Measurements from ENCODE around the gene ECHDC3. TPM values are rescaled to one million over a fixed set of nuclear protein-coding genes. Genes with fewer than 3 reads are reported as not detected.

The ECHDC3 gene
- total RNA-seq, 5 donors from 2014 or later (not counting 1 experiment from before 2014, with no cell fraction given), result 0.62 to 2.7 (median 1.5) TPM

DNA sequence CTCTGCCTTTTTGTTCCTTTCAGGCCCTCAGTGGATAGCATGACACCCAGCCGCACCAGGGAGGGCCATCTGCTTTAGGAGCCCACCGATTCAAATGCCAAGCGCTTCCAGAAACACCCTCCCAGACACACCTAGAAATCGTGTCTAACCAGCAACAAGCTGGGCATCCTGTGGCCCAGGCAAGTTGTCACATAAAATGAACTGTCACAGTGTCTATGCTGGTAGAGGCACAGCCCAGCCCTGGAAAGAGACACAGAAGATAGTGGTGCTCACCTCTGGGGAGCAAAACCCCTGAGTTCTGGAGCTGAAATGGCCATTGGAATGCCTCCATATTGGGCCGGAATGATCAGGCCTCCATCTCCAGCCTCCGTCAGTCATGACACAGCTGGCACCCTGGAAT is 38.9 kb downstream of the ECHDC3 start:
- H3K27ac ChIP-seq (ENCODE audit: low read length), result no peak overlapping the region
- no peaks in the 10 kb centered on the region for H3K4me1 ChIP-seq (ENCODE audit: control insufficient read depth in 1 of 2, extremely low read depth in 1 of 2, insufficient read depth in 2 of 2, low read length in 2 of 2)
- ATAC-seq (replicated peaks in 1 of 4) (no peak), DNase-seq (no peak)
- H3K9me3 ChIP-seq, result no peaks in the 10 kb centered on the region
- Mint-ChIP-seq H3K27ac (no peak overlapping the region), H3K27me3 (peaks cover 4 to 8% of the 10 kb centered on the region in 2 donors), H3K4me1 (no peaks in the 10 kb centered on the region), H3K9me3 (no peaks in the 10 kb centered on the region), H3K36me3 (no peaks in the 10 kb centered on the region), H3K4me3 (no peak overlapping the region)
- CTCF ChIA-PET, result interaction anchor here in 1 of 2 donors (0.8 kb wide), 1 partner anchor 12 kb away, joined by 3 read pairs; no protein-coding TSS in a partner anchor
- 86% methylated on average over 4 of the region's 6 CpGs for WGBS (ENCODE audit: insufficient coverage)
- H3K27me3 ChIP-seq (replicated peaks in 1 of 2; ENCODE audit: control insufficient read depth in 2 of 2, extremely low read depth in 1 of 2, insufficient read depth in 2 of 2, low read length in 1 of 2), result peaks cover 0 to 7% of the 10 kb centered on the region in 2 experiments
- no peaks in the 10 kb centered on the region for H3K36me3 ChIP-seq (ENCODE audit: control insufficient read depth in 2 of 2, extremely low read depth in 1 of 2, insufficient read depth in 1 of 2, low read length in 1 of 2)
- no peak overlapping the region for H3K4me3 ChIP-seq (ENCODE audit: control insufficient read depth in 1 of 2, extremely low read depth in 1 of 2, low read length in 1 of 2)
- POLR2A ChIA-PET, result no interaction called here

DNA sequence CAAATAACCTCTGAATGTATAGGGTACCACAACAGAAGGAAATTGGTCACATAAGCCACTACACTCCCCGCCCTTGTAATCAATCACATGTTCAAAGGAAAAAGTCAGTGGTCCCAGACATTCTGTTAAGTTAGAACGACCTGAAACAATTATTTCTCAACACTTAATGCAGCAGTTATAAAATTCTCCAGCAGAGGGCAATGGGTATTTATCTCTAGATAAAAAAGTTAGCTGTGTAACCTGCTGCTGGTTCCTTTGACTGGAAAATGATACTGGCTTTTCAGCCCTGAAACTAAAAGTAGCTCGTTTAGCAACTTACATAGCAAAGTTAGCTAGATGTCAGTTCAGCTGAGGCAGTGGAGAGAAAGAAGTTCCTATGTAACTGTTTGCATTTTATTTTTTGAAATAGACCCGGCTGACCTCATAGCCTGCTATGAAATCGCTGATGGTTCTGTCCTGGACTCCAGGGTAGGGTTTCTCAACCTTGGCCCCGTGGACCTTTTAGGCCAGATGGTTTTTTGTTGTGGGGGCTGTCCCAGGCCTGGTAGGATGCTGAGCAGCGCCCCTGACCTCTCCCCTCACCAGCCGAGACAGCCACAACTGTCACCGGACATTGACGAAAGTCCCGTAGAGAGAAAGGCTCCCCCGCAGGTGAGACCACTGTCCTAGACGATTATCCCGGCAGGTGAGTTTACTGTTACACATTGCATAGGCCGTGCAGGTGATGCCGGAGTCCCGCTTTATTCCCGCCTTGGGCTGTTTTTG is 40.8 kb downstream of the ECHDC3 start:
- Histone ChIP-seq H3K36me3 (ENCODE audit: control insufficient read depth in 2 of 2, extremely low read depth in 1 of 2, insufficient read depth in 1 of 2, low read length in 1 of 2) (no peaks in the 10 kb centered on the region), H3K27me3 (replicated peaks in 1 of 2; ENCODE audit: control insufficient read depth in 2 of 2, extremely low read depth in 1 of 2, insufficient read depth in 2 of 2, low read length in 1 of 2) (peaks cover 0 to 10% of the 10 kb centered on the region in 2 experiments), H3K4me3 (ENCODE audit: control insufficient read depth in 1 of 2, extremely low read depth in 1 of 2, low read length in 1 of 2) (no peak overlapping the region), H3K4me1 (ENCODE audit: control insufficient read depth in 1 of 2, extremely low read depth in 1 of 2, insufficient read depth in 2 of 2, low read length in 2 of 2) (no peaks in the 10 kb centered on the region), H3K9me3 (no peaks in the 10 kb centered on the region), H3K27ac (ENCODE audit: low read length) (no peak overlapping the region)
- Mint-ChIP-seq H3K27me3 (peaks cover 4 to 8% of the 10 kb centered on the region in 2 donors), H3K4me1 (no peaks in the 10 kb centered on the region), H3K36me3 (no peaks in the 10 kb centered on the region), H3K27ac (no peak overlapping the region), H3K9me3 (no peaks in the 10 kb centered on the region), H3K4me3 (no peak overlapping the region)
- DNase-seq (peak in 2 of 35 experiments; percentile 9 to 66), ATAC-seq (replicated peaks in 1 of 4) (peak in 2 of 4 experiments; percentile 36 to 45)
- CTCF ChIA-PET, result interaction anchor here (0.6 to 2.7 kb wide), 10 partner anchors 9 to 265 kb away, joined by 3 to 18 read pairs (median 4); no protein-coding TSS in a partner anchor
- POLR2A ChIA-PET, result interaction anchor here in 1 of 2 donors (0.6 kb wide), 1 partner anchor 43 kb away, joined by 4 read pairs; no protein-coding TSS in a partner anchor
- 97% methylated on average over 10 of the region's 18 CpGs for WGBS (ENCODE audit: insufficient coverage)

DNA sequence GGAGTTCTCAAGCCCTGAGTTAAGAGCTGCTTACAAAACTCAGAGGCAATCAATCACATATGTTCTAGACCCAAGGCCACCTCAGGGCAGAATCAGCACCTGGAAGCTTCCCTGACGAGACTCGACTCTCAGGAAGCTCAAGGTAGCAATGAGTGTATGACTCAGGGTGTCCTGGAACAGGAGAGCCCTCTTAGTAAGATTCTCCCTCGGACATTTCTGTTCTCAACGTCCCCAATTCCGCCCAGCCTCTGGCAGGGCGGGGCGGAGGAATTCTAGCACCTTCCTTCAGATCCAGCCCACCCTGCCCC is 41.3 kb downstream of the ECHDC3 start:
- 83% methylated on average over 7 of the region's 7 CpGs for WGBS (ENCODE audit: insufficient coverage)
- Mint-ChIP-seq H3K27ac (no peak overlapping the region), H3K4me1 (no peaks in the 10 kb centered on the region), H3K27me3 (peaks cover 4 to 8% of the 10 kb centered on the region in 2 donors), H3K36me3 (no peaks in the 10 kb centered on the region), H3K4me3 (no peak overlapping the region), H3K9me3 (no peaks in the 10 kb centered on the region)
- CTCF ChIA-PET, result interaction anchor here (0.5 to 2.7 kb wide), 10 partner anchors 9 to 211 kb away, joined by 3 to 18 read pairs (median 5); no protein-coding TSS in a partner anchor
- Histone ChIP-seq H3K27ac (ENCODE audit: low read length) (no peak overlapping the region), H3K36me3 (ENCODE audit: control insufficient read depth in 2 of 2, extremely low read depth in 1 of 2, insufficient read depth in 1 of 2, low read length in 1 of 2) (no peaks in the 10 kb centered on the region), H3K4me3 (ENCODE audit: control insufficient read depth in 1 of 2, extremely low read depth in 1 of 2, low read length in 1 of 2) (no peak overlapping the region), H3K9me3 (no peaks in the 10 kb centered on the region), H3K27me3 (replicated peaks in 1 of 2; ENCODE audit: control insufficient read depth in 2 of 2, extremely low read depth in 1 of 2, insufficient read depth in 2 of 2, low read length in 1 of 2) (peaks cover 0 to 12% of the 10 kb centered on the region in 2 experiments), H3K4me1 (ENCODE audit: control insufficient read depth in 1 of 2, extremely low read depth in 1 of 2, insufficient read depth in 2 of 2, low read length in 2 of 2) (no peaks in the 10 kb centered on the region)
- ATAC-seq (replicated peaks in 1 of 4) (no peak), DNase-seq (no peak)
- POLR2A ChIA-PET, result interaction anchor here in 1 of 2 donors (0.7 kb wide), 1 partner anchor 98 kb away, joined by 8 read pairs; no protein-coding TSS in a partner anchor

DNA sequence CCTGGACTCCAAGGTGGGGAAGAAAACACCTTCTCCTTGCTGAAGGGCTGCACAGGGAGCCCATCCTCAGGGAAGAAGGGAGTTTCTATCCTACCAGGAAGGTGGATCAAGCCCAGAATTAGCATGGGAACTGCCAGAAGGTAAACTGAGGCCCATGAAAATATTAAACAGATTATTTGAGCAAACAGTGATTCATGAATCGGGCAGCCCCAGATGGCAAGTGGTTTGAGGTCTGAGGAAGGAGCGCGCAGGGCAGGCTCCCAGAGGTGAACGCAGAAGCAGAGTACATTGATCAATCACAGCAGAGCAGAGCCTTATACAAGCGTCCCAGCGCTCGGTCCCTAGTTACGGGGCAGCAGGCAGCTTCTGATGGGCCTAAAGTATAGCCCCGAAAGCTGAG is 45.2 kb downstream of the ECHDC3 start:
- no peak for ATAC-seq (replicated peaks in 1 of 4)
- CTCF ChIA-PET, result no interaction called here
- H3K36me3 ChIP-seq (ENCODE audit: control insufficient read depth in 2 of 2, extremely low read depth in 1 of 2, insufficient read depth in 1 of 2, low read length in 1 of 2), result no peaks in the 10 kb centered on the region
- H3K4me1 ChIP-seq (ENCODE audit: control insufficient read depth in 1 of 2, extremely low read depth in 1 of 2, insufficient read depth in 2 of 2, low read length in 2 of 2), result no peaks in the 10 kb centered on the region
- Mint-ChIP-seq H3K27ac (no peak overlapping the region), H3K4me3 (no peak overlapping the region), H3K9me3 (no peaks in the 10 kb centered on the region), H3K4me1 (no peaks in the 10 kb centered on the region), H3K27me3 (peaks cover 8 to 12% of the 10 kb centered on the region in 2 donors), H3K36me3 (no peaks in the 10 kb centered on the region)
- WGBS (ENCODE audit: insufficient coverage), result 92% methylated on average over 9 of the region's 9 CpGs
- no peak for DNase-seq
- no peaks in the 10 kb centered on the region for H3K9me3 ChIP-seq
- POLR2A ChIA-PET, result no interaction called here
- H3K4me3 ChIP-seq (ENCODE audit: control insufficient read depth in 1 of 2, extremely low read depth in 1 of 2, low read length in 1 of 2), result no peak overlapping the region
- H3K27me3 ChIP-seq (replicated peaks in 1 of 2; ENCODE audit: control insufficient read depth in 2 of 2, extremely low read depth in 1 of 2, insufficient read depth in 2 of 2, low read length in 1 of 2), result peaks cover 0 to 19% of the 10 kb centered on the region in 2 experiments
- H3K27ac ChIP-seq (ENCODE audit: low read length), result no peak overlapping the region

DNA sequence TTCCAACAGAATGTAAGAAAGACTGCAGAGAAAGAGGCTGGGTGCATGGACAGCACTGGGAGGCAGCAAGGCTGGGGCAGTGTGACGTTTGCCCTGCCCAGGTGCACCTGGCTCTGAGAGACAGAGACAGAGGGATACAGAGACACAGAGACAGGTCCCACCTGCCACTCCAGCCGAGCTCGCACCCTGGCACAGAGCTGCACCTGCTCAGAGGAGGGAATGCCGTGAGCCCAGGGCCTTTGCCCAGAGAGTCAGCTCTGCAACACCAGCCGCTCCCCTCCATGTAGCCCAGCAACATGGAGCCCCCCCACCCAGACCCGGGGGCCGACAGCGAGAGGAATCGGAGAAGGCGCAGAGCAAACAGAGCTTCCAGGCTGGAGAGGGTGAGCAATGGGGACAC is 45.7 kb downstream of the ECHDC3 start:
- Mint-ChIP-seq H3K27me3 (peaks cover 8 to 12% of the 10 kb centered on the region in 2 donors), H3K36me3 (no peaks in the 10 kb centered on the region), H3K4me3 (no peak overlapping the region), H3K9me3 (no peaks in the 10 kb centered on the region), H3K4me1 (no peaks in the 10 kb centered on the region), H3K27ac (no peak overlapping the region)
- Histone ChIP-seq H3K27ac (ENCODE audit: low read length) (no peak overlapping the region), H3K4me3 (ENCODE audit: control insufficient read depth in 1 of 2, extremely low read depth in 1 of 2, low read length in 1 of 2) (no peak overlapping the region), H3K36me3 (ENCODE audit: control insufficient read depth in 2 of 2, extremely low read depth in 1 of 2, insufficient read depth in 1 of 2, low read length in 1 of 2) (no peaks in the 10 kb centered on the region), H3K4me1 (ENCODE audit: control insufficient read depth in 1 of 2, extremely low read depth in 1 of 2, insufficient read depth in 2 of 2, low read length in 2 of 2) (no peaks in the 10 kb centered on the region), H3K9me3 (no peaks in the 10 kb centered on the region), H3K27me3 (replicated peaks in 1 of 2; ENCODE audit: control insufficient read depth in 2 of 2, extremely low read depth in 1 of 2, insufficient read depth in 2 of 2, low read length in 1 of 2) (peaks cover 0 to 19% of the 10 kb centered on the region in 2 experiments)
- 84% methylated on average over 5 of the region's 10 CpGs for WGBS (ENCODE audit: insufficient coverage)
- ChIA-PET POLR2A (no interaction called here), CTCF (no interaction called here)
- no peak for ATAC-seq (replicated peaks in 1 of 4)
- no peak for DNase-seq

DNA sequence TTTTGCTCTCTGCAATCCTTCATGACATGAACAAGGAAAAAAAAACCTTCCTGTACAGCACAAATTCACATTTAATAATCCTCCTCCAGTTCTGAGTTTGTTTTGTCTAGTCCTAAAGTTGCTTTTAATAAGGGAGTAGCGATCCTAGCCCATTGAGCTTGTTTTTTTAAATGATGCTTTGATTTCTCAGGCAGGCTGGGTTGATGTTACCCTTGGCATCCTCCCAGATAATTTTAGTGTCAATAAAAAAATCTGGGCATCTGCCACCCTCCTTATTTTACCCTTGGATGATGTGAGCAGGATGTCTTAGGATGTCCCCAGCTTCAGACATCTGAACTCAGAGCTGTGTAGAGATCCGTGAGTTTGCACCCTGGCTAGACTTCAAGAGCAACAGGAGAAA is 47.1 kb downstream of the ECHDC3 start:
- WGBS (ENCODE audit: insufficient coverage), result no CpG with 5 or more reads among the region's 2 CpGs
- Histone ChIP-seq H3K4me3 (ENCODE audit: control insufficient read depth in 1 of 2, extremely low read depth in 1 of 2, low read length in 1 of 2) (no peak overlapping the region), H3K27ac (ENCODE audit: low read length) (no peak overlapping the region), H3K27me3 (replicated peaks in 1 of 2; ENCODE audit: control insufficient read depth in 2 of 2, extremely low read depth in 1 of 2, insufficient read depth in 2 of 2, low read length in 1 of 2) (peaks cover 0 to 20% of the 10 kb centered on the region in 2 experiments), H3K9me3 (no peaks in the 10 kb centered on the region), H3K36me3 (ENCODE audit: control insufficient read depth in 2 of 2, extremely low read depth in 1 of 2, insufficient read depth in 1 of 2, low read length in 1 of 2) (no peaks in the 10 kb centered on the region), H3K4me1 (ENCODE audit: control insufficient read depth in 1 of 2, extremely low read depth in 1 of 2, insufficient read depth in 2 of 2, low read length in 2 of 2) (no peaks in the 10 kb centered on the region)
- H3K4me3 Mint-ChIP-seq, result no peak overlapping the region
- H3K27me3 Mint-ChIP-seq, result peaks cover 8% of the 10 kb centered on the region in 2 donors
- DNase-seq (no peak), ATAC-seq (replicated peaks in 1 of 4) (no peak)
- H3K4me1 Mint-ChIP-seq, result no peaks in the 10 kb centered on the region
- POLR2A ChIA-PET, result no interaction called here
- no peaks in the 10 kb centered on the region for H3K9me3 Mint-ChIP-seq
- no peaks in the 10 kb centered on the region for H3K36me3 Mint-ChIP-seq
- CTCF ChIA-PET, result interaction anchor here in 1 of 2 donors (1.0 kb wide), 1 partner anchor 11 kb away, joined by 8 read pairs; no protein-coding TSS in a partner anchor
- no peak overlapping the region for H3K27ac Mint-ChIP-seq
